H9 (cell line): Measurements from ENCODE around the gene KCNJ16. TPM values are rescaled to one million over a fixed set of nuclear protein-coding genes. Genes with fewer than 3 reads are reported as not detected.

ENCODE experiments used
- DNase-seq: peaks from one replicate; pipeline ENCODE4 v3.0.0-alpha.2; 2017
- H2AFZ ChIP-seq: one replicate; pipeline ENCODE4 v1.6.1; 2013; ENCODE audit warnings: mild to moderate bottlenecking, low read length, control low read depth, moderate library complexity
- H2AK5ac ChIP-seq: 2 replicates; pipeline ENCODE4 v1.6.1; 2013; ENCODE audit warnings: low read length, control low read depth, mixed read lengths; ENCODE audit not compliant: insufficient read length
- H2BK120ac ChIP-seq: one replicate; pipeline ENCODE4 v1.6.1; 2013; ENCODE audit warnings: low read depth, mild to moderate bottlenecking, low read length, control low read depth, inconsistent platforms; ENCODE audit not compliant: poor library complexity, severe bottlenecking
- H2BK12ac ChIP-seq: 2 replicates; pipeline ENCODE4 v1.6.1; 2013; ENCODE audit warnings: low read length, control low read depth, mixed read lengths, low read depth; ENCODE audit not compliant: insufficient read length
- H2BK15ac ChIP-seq: 2 replicates; pipeline ENCODE4 v1.6.1; 2013; ENCODE audit warnings: low read depth, low read length, control low read depth
- H2BK20ac ChIP-seq: one replicate; pipeline ENCODE4 v1.6.1; 2013; ENCODE audit warnings: low read depth, mild to moderate bottlenecking, low read length, control low read depth, inconsistent platforms; ENCODE audit not compliant: poor library complexity, severe bottlenecking
- H2BK5ac ChIP-seq: 2 replicates; pipeline ENCODE4 v1.6.1; 2013; ENCODE audit warnings: low read length, control low read depth, mixed read lengths; ENCODE audit not compliant: insufficient read length
- H3K14ac ChIP-seq: 2 replicates; pipeline ENCODE4 v1.6.1; 2013; ENCODE audit warnings: low read length, control low read depth; ENCODE audit not compliant: insufficient read depth
- H3K18ac ChIP-seq: 2 replicates; pipeline ENCODE4 v1.6.1; 2013; ENCODE audit warnings: low read depth, mild to moderate bottlenecking, mixed read lengths, low read length, control low read depth; ENCODE audit not compliant: insufficient read length
- H3K23ac ChIP-seq: 2 replicates; pipeline ENCODE4 v1.6.1; 2013; ENCODE audit warnings: low read length, control low read depth, mixed read lengths, low read depth; ENCODE audit not compliant: insufficient read length
- H3K23me2 ChIP-seq: 2 replicates; pipeline ENCODE4 v1.6.1; 2013; ENCODE audit warnings: low read depth, mild to moderate bottlenecking, mixed read lengths, low read length, control low read depth; ENCODE audit not compliant: insufficient read length, poor library complexity, severe bottlenecking
- H3K27ac ChIP-seq: 2 replicates; pipeline ENCODE4 v1.5.1; 2013; ENCODE audit warnings: low read length, control low read depth, mixed read lengths, low read depth; ENCODE audit not compliant: insufficient read length
- H3K27me3 ChIP-seq: 2 replicates; pipeline ENCODE4 v1.6.1; 2013; ENCODE audit warnings: low read length, control low read depth, inconsistent platforms; ENCODE audit not compliant: insufficient read depth
- H3K4ac ChIP-seq: 2 replicates; pipeline ENCODE4 v1.6.1; 2013; ENCODE audit warnings: low read depth, mild to moderate bottlenecking, control low read depth, inconsistent platforms, low read length, moderate library complexity
- H3K4me1 ChIP-seq: 2 replicates; pipeline ENCODE4 v1.6.1; 2013; ENCODE audit warnings: low read length, control low read depth, inconsistent platforms; ENCODE audit not compliant: insufficient read depth
- H3K4me2 ChIP-seq: 2 replicates; pipeline ENCODE4 v1.6.1; 2013; ENCODE audit warnings: low read length, control low read depth, mixed read lengths; ENCODE audit not compliant: insufficient read length, insufficient read depth
- H3K56ac ChIP-seq: 2 replicates; pipeline ENCODE4 v1.6.1; 2013; ENCODE audit warnings: low read depth, mild to moderate bottlenecking, mixed read lengths, low read length, control low read depth; ENCODE audit not compliant: insufficient read length
- H3K79me1 ChIP-seq: 2 replicates; pipeline ENCODE4 v1.6.1; 2013; ENCODE audit warnings: low read depth, mild to moderate bottlenecking, moderate library complexity, low read length, control low read depth, inconsistent platforms; ENCODE audit not compliant: insufficient read depth, poor library complexity, severe bottlenecking
- H3K79me2 ChIP-seq: 2 replicates; pipeline ENCODE4 v1.6.1; 2013; ENCODE audit warnings: low read length, control low read depth, inconsistent platforms; ENCODE audit not compliant: insufficient read depth
- H3K9ac ChIP-seq: 2 replicates; pipeline ENCODE4 v1.6.1; 2013; ENCODE audit warnings: low read length, control low read depth, mixed read lengths; ENCODE audit not compliant: insufficient read length; ENCODE audit errors: extremely low read depth
- H3K9me3 ChIP-seq: one replicate; pipeline ENCODE4 v1.6.1; 2013; ENCODE audit warnings: low read depth, low read length, inconsistent platforms; ENCODE audit not compliant: control insufficient read depth
- H3T11ph ChIP-seq: one replicate; pipeline ENCODE4 v1.6.1; 2013; ENCODE audit warnings: mild to moderate bottlenecking, low read length, control low read depth, inconsistent platforms
- H4K20me1 ChIP-seq: one replicate; pipeline ENCODE4 v1.6.1; 2013; ENCODE audit not compliant: control insufficient read depth, insufficient read length, insufficient read depth
- H4K5ac ChIP-seq: 2 replicates; pipeline ENCODE4 v1.6.1; 2013; ENCODE audit warnings: low read depth, mild to moderate bottlenecking, mixed read lengths, low read length, control low read depth; ENCODE audit not compliant: insufficient read length
- H4K8ac ChIP-seq: replicated peaks from 2 replicates; pipeline ENCODE4 v1.6.1; 2013; ENCODE audit warnings: low read length, control low read depth, mixed read lengths, low read depth; ENCODE audit not compliant: insufficient read length
- H4K91ac ChIP-seq: 2 replicates; pipeline ENCODE4 v1.6.1; 2013; ENCODE audit warnings: low read depth, mild to moderate bottlenecking, moderate library complexity, mixed read lengths, low read length, control low read depth; ENCODE audit not compliant: insufficient read length
- H3K27ac Mint-ChIP-seq, 3 experiments: 2 replicates in 2 of 3; 3 replicates in 1 of 3; pipeline ENCODE4 v1.8.0; 2020 to 2021; ENCODE audit warnings: mixed read lengths in 3 of 3, mild to moderate bottlenecking in 1 of 3, moderate library complexity in 1 of 3
- H3K27me3 Mint-ChIP-seq: 2 replicates; pipeline ENCODE4 v1.8.0; 2021; ENCODE audit warnings: low read depth, mild to moderate bottlenecking, moderate library complexity, mixed read lengths
- H3K36me3 Mint-ChIP-seq, 3 experiments: 2 replicates in 2 of 3; 3 replicates in 1 of 3; pipeline ENCODE4 v1.8.0; 2020 to 2021; ENCODE audit warnings: low read depth in 3 of 3, mixed read lengths in 3 of 3; ENCODE audit not compliant: insufficient read depth in 1 of 3
- H3K4me1 Mint-ChIP-seq, 2 experiments: 2 replicates each; pipeline ENCODE4 v1.8.0; 2020; ENCODE audit warnings: mixed read lengths in 2 of 2
- H3K4me3 Mint-ChIP-seq, 2 experiments: 2 replicates in 1 of 2; 3 replicates in 1 of 2; pipeline ENCODE4 v1.8.0; 2020 to 2021; ENCODE audit warnings: mild to moderate bottlenecking in 2 of 2, mixed read lengths in 2 of 2, moderate library complexity in 1 of 2
- H3K9me3 Mint-ChIP-seq, 2 experiments: 2 replicates in 1 of 2; 3 replicates in 1 of 2; pipeline ENCODE4 v1.8.0; 2020; ENCODE audit warnings: mild to moderate bottlenecking in 2 of 2, mixed read lengths in 2 of 2, moderate library complexity in 1 of 2
- CTCF ChIP-seq: fragments of 200-600 bp; sonication (generic); conservative IDR thresholded peaks from 3 replicates; pipeline ENCODE4 v1.8.0; 2021; ENCODE audit warnings: antibody characterized with exemption, mild to moderate bottlenecking
- WGBS: extraction: QIAGEN DNeasy Blood & Tissue Kit; methylation state at CpG from one replicate; pipeline ENCODE4 v1.1.7; 2013; ENCODE audit warnings: missing lambda C conversion rate, low lambda C conversion rate, mixed read lengths; ENCODE audit not compliant: insufficient read length; ENCODE audit errors: extremely low coverage; 5-methylcytosine and 5-hydroxymethylcytosine counted together
- total RNA-seq: library from RNA; stranded (reverse); gene quantifications from 2 replicates; pipeline ENCODE4 v1.2.1, GENCODE V29; 2021

The KCNJ16 gene
- total RNA-seq, 1 experiment from 2014 or later = not detected

GRCh38 chr17:70157151-70157550, 82.1 kb downstream of the KCNJ16 start:
- Histone ChIP-seq H3K9me3 (no peaks in the 10 kb centered on the region), H4K20me1 (no peaks in the 10 kb centered on the region), H3K23me2 (no peaks in the 10 kb centered on the region)

More at GRCh38 chr17:70157151-70157550, 82.1 kb downstream of the KCNJ16 start:
- DNase-seq = no peak
- no peak overlapping the region for H2AFZ ChIP-seq
- H3K79me1 ChIP-seq = no peaks in the 10 kb centered on the region
- no peaks in the 10 kb centered on the region for H3K27me3 ChIP-seq
- H3K27ac Mint-ChIP-seq = no peak overlapping the region
- WGBS = no CpG with 5 or more reads among the region's 4 CpGs
- H3K9me3 Mint-ChIP-seq = no peaks in the 10 kb centered on the region
- no peak overlapping the region for H3K18ac ChIP-seq
- H2BK15ac ChIP-seq = no peak overlapping the region
- no peak overlapping the region for H4K8ac ChIP-seq
- no peak overlapping the region for H3K14ac ChIP-seq
- H3T11ph ChIP-seq = no peak overlapping the region
- no peak overlapping the region for H3K4ac ChIP-seq
- no peak overlapping the region for H3K23ac ChIP-seq
- H2BK12ac ChIP-seq = no peak overlapping the region
- no peak overlapping the region for H3K27ac ChIP-seq
- no peaks in the 10 kb centered on the region for H3K4me1 Mint-ChIP-seq
- H3K4me2 ChIP-seq = no peak overlapping the region
- no peaks in the 10 kb centered on the region for H3K27me3 Mint-ChIP-seq
- no peak overlapping the region for H2BK20ac ChIP-seq
- no peaks in the 10 kb centered on the region for H3K79me2 ChIP-seq
- no peak overlapping the region for H2AK5ac ChIP-seq
- no peaks in the 10 kb centered on the region for H3K36me3 Mint-ChIP-seq
- no peak overlapping the region for H3K9ac ChIP-seq
- no peak overlapping the region for H2BK120ac ChIP-seq
- no peak overlapping the region for H4K91ac ChIP-seq
- no peak overlapping the region for H4K5ac ChIP-seq
- no peak overlapping the region for H3K4me3 Mint-ChIP-seq
- no peak overlapping the region for H3K56ac ChIP-seq
- H3K4me1 ChIP-seq = no peaks in the 10 kb centered on the region
- no peak overlapping the region for H2BK5ac ChIP-seq
- TF ChIP-seq CTCF = no peak
